GM21526 (cell line): ENCODE measurements around the gene PMP22.

Experiments
- ATAC-seq: cut with Tn5 transposase; IDR thresholded peaks from one replicate; pipeline ENCODE4 v1.9.1; 2021; ENCODE audit warnings: moderate library complexity; ENCODE audit not compliant: unreplicated experiment, low FRiP score

PMP22 gene

DNA sequence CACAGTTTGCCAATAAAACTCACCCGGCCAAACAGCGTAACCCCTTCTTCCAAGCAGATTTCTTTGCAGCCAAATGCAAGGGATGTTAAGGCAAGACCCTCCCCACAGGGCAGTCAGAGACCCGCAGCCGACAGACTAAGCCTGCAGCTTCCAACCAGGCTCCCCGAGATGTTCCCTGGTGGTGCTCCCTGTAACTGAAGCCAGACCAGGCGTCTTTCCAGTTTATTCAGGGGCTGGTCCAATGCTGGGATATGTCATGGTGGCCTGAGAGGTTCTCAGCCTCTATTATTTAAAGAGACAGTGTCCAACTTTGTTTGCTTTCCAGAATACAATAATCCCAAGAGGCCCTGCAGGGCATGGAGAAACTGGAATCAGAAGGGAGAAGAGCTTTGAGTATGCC lies at the start of gene PMP22:
Gene PMP22 (minus strand): TSS at position 196 of the 400 bp plus-strand sequence. CDS start 4,599 bp downstream, outside the sequence.
- no peak for ATAC-seq

DNA sequence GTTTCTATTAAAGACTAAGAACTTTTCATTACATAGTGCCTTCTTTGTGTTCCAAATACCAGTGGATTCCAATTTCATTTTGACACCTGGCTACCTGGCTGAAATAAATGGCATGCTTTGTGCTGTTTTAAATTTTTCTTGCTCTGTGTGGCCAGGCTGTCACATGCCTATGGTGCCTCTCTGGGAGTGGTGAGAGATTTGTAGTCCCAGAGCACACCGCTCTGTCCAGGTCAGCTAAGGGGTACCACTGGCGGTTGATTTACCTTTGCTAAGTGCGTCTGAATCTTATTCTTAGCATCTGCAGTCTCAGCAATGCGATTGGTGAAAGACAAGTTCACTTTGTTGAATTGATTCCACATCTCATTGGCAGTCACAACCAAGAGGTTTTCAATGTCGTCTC lies 46.9 kb upstream of the PMP22 start:
- no peak for ATAC-seq

GRCh38 chr17:15309793-15310192 lies 44.7 kb upstream of the PMP22 start:
- no peak for ATAC-seq

- ATAC-seq = no peak
These were observed 44.1 kb upstream of the PMP22 start for GRCh38 chr17:15309236-15309635.

DNA sequence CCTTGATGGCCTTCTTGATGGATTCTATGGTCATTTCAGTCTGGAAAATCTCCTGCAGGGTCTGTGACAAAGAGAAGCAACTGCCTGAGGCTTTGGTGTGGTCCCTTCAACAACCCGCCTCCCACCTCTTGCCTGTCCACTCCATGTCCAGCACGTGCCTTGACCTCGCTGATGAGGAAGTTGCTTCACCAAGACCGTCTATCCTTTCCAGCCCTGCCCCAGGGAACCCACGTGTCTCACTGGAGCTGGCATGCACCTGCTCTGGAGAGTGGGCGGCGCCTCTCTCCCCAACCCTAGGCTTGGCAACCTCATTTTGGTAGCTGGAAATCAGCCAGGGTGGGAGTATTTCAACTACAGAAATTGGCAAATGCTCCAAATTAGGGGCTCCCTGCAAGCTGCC lies 43.6 kb upstream of the PMP22 start:
- no peak for ATAC-seq

GRCh38 chr17:15307710-15308111 lies 42.6 kb upstream of the PMP22 start:
- ATAC-seq = no peak

- no peak for ATAC-seq
These were observed 38.7 kb upstream of the PMP22 start for GRCh38 chr17:15303851-15304250.

DNA sequence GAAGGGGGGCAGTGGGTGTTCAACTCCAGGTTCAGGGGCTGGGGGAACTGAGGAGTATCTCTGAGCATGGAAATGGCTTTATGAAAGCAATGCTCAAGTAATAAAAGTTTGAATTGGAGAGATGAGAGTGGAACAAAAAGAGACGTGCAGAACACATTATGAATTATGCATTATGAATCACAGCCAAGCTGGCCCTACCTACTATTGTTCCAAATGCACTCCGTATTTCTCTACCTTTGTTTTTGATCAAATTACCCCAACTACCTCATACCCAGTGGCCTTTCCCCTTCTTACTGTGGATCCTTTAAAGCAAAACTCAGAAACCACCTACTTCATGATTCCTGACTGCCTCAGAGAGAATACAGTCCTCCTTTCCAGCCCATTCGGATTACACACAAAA lies 38.1 kb upstream of the PMP22 start:
- no peak for ATAC-seq

DNA sequence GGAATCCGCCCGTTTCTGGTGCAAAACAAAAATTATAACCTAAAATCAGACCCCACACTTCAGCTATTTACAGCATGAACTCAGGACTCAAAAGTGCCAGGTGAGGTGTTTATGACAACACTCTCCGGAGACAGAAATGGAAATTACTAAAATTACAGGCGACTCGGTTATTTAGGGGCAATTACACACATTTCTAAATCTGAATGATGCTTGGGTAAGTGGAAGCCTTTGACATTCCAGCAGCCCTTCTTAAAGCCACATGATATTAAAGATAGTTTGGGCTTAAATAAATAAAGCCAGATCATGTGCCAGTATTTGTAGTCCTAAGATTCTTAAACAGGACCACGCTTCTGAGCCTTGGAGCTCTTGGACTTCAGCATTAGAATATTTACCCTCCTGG lies 36.7 kb upstream of the PMP22 start:
- ATAC-seq = no peak

DNA sequence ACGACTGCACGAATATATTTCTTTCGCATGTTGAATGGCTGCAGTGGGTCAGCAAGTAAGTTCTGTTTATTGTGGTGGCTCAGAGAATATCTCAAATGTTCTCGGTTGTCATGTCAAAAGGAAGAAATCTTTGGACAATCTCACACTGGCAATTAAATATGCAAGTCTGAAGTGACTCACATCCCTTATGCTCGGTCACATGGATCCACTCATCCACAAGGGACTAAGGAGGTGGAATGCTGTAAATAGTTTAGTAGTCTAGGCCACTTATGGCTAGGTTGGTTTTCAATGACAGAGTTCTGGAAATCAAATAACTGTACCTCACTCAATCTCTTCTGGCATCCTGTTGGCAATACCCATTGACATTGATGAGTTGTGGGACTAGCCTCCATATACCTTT lies 33.0 kb upstream of the PMP22 start:
- no peak for ATAC-seq

GRCh38 chr17:15293558-15293957 lies 28.4 kb upstream of the PMP22 start:
- ATAC-seq = no peak

DNA sequence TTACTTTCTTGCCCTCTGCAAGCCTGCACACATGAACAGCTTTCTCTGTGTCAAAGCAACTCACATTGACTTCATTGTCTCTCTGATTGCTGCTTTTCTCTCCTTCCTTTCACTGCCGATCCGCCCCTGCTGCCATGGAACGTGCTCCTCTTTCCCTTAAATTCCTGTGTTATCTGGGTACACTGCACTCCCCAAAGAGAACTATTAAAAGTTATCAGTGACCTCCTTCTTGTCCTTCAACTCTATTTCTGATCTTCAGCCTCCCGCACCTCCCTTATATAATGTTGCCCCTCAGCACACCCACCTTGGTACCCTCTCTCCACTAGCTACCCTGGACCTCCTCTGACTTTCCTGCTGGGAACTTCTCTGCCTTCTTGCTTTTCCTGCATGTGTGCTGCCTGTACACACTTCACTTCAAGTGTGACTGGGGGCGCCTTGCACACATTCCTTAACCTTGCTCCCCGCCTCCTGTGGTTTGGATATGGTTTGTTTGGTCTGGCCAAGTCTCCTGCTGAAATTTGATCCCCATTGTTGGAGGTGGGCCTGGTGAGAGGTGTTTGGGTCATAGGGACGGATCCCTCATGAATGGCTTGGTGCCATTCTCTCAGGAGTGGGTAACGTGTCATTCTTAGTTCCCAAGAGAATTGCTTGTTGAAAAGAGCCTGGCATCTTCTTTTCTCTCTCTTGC lies 26.7 kb upstream of the PMP22 start:
- ATAC-seq = no peak

DNA sequence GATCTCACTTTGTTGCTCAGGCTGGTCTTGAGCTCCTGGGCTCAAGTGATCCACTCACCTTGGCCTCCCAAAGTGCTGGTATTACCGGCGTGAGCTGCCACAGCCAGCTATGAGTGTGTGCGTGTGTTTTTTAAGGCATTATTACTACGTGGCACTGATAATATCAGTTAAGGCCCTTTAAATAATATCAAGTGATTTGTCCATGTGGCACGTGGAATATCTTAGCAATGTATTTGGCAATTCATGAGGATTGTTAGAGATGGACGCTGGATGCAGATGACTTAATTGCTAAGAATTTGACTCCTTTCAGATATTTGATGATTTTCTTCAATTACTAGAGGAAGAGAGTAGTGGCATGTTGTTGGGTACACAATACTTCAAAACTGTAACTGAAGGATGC lies 25.5 kb upstream of the PMP22 start:
- no peak for ATAC-seq

DNA sequence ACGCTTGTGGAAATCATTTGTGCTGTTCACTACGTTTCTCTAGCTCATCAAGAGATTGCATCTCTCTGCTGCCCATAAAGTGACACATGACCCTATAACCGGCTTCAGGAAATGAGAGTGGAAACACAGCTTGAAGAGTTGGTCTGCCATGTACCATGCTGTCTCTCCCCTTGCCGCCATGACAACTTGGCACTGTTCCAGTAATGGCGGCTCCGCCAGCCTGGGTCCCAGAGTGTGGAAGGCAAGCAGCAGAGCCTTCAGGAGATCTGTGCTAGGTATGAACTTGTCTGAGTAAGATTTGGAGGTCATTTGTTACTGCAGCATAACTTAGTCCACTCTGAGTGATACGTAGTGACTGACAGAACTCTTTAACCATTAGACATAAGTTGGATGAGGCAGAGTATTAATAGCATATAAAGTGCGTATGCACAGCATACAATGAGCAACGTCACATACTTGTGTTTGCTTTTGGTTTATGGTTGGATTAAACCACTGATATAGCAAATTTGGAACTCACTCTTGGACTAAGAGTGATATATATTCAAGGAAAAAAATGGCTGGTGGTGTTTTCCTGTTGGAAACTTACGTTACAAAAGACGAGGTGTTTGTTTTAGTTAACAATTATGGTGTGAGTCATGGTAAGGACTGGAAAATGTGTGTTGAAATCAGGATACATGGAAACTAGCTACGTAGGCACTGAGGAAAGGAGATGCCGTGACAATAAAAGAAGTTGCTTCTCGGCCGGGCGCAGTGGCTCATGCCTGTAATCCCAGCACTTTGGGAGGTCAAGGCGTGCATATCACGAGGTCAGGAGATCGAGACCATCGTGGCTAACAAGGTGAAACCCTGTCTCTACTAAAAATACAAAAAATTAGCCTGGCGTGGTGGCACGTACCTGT lies 24.4 kb upstream of the PMP22 start:
- no peak for ATAC-seq

DNA sequence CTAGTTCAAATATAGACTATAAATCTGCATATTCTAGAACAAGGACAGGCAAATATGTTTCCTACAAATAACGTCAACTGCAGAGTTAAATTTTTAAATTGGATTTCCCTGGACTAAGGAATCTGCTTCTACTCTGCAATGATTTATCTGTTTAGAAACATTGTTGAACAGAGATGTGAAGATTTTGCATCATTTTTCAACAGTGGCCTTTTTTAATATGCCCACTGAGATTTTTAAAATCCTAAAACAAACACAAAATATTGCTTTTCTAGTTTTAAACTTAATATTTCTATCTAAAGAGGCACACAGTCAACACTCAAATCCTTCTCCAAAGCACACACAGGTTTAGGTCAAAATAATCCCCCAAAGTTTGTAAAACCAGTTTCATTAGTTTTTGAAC lies 23.7 kb upstream of the PMP22 start:
- ATAC-seq = no peak

- ATAC-seq = no peak
These were observed 22.6 kb upstream of the PMP22 start for GRCh38 chr17:15287538-15288267.

DNA sequence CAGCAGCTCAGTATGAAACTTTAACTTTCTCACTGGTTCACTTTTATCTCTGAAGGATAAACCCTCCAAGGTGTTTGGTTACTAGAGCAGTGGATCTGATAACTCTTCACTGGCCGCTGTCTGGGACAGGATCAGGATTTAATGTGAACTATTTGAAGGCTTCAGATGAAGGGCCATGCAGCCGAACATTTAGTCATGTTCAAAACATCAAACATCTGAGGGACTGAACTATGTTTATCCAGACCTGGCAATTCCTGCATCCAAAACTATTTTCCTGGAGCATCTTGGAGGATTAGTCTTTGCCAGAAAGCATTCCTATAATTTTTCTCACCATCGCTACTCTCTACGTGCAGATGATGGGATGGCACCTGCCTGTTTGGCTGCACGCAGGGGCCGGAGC lies 20.3 kb upstream of the PMP22 start:
- no peak for ATAC-seq

GRCh38 chr17:15284537-15284936 lies 19.4 kb upstream of the PMP22 start:
- ATAC-seq = no peak

- no peak for ATAC-seq
These were observed 19.0 kb upstream of the PMP22 start for GRCh38 chr17:15284107-15284506.

DNA sequence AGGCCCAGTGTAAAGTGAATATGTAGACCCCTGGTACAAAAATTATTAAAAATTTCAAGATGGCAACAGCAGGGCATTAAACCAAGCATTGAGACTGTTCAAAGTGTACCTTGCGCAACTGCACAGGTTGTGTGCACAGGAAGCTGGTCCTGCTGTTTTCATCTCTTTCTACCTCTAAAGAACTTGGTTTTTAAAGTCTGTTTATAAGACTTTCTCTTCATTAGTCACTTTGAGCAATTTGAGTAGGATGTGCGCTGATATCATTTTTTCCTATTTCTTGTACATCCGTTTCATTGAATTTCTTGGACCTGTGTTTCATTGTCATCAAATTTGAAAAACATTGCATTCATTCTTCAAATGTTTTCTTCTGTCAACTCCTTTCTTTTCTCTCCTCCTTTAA lies 16.8 kb upstream of the PMP22 start:
- ATAC-seq = no peak

- ATAC-seq = no peak
These were observed 13.9 kb upstream of the PMP22 start for GRCh38 chr17:15278924-15279477.
